Stimulated activated CD4-positive, alpha-beta T cell treated with anti-CD3 and anti-CD28 coated beads, Interleukin-1b, Interleukin-23, amount 100 ng/mL, for 4 hours (primary cell): ENCODE measurements around the gene SPATA32.
"Not testable (repeated sequence)": the region's sequence is repeated elsewhere in the genome, so short reads cannot be mapped to it uniquely, and the experiment has no call there.

Experiments
- DNase-seq, 2 donors: peaks; one replicate each; pipeline ENCODE4 v3.0.0-alpha.2; 2020; ENCODE audit warnings: low read depth in 2 of 2

SPATA32 gene

GRCh38 chr17:45271603-45272002, 9.7 kb upstream of the SPATA32 start:
- DNase-seq = no peak

DNA sequence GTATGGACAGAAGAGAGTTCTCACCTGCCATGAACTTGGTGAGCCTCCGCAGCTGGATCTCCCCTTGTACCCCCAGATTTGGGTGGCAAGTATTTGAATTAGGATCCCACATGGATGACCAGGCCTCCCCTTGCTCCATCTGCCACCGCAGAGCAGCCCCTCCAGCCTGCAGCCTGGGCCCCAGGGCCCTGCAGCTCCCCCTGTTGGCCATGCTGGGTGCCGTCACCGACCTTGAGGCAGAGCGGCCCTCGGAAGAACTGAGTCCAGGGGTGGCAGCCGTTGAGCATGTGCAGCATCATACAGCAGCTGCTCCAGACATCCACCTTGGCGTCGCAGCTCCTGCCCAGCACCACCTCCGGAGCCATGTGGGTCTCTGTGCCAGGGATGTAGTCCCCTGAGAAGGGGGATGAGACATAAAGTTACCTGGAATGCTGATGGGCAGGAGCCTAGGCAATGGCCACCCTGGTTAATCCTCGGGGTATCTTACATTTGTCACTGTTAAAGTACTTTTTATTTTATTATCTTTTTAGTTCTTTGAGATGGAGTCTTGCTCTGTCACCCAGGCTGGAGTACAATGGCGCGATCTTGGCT, 9.0 kb upstream of the SPATA32 start:
- peak; percentile 38 to 47 for DNase-seq

GRCh38 chr17:45269912-45270311, 8.0 kb upstream of the SPATA32 start:
- DNase-seq = no peak

DNA sequence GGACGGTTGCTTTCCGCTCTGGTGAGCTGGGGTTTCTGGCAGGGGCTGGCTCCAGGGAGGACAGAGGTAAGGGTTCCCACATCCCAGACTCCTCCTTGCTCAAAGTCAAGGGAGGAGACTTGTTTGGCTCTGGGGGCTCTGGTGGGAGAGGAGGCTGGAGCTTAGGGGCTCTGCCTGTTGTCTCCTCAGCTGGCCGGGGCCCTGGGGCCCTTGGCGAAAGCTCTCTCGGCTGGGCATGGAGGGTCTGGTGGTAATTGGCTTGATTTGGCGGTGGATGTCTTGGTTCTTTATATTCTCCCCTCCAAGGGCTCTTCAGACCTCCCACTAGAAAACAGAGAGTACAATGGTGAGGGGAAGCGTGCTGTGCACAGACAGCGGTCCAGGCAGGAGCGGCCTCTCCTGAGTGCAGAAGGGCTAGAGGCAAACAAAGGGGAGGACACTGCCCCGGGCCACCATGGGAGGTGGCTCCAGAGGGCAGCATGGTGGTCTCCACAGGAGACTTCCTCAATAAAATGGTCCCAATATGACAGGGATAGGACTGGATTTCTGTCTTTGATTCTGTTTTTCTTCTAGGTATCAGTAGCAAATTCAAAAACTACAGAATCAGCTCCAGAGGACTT, 5.7 kb upstream of the SPATA32 start:
- no peak for DNase-seq

DNA sequence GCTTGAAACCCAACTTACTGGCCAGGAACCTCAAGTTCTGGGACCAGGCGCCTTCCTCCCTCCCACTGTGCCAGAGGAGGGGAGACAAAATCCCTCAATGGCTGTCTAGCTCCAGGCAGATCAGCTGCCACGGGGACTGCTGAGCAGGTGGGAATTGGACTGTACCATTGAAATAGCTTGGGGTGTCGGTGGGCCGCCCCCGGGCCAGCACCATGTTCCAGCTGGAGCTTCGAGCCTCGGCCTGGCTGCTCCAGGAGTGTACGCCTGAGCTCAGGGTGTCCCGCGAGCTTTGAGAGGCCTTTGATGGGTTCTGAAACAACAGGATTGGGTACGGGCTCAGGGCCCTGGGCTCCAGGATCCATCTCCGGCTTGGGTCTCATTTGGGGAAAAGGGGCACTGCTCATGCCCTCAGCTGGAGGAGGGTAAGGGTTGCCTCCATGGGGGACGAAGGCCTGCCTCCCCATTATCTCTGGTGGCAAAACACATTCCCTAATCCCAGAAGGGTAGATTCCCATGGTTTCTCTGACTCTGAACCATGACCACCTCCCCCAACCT, 4.6 kb upstream of the SPATA32 start:
- no peak for DNase-seq

DNA sequence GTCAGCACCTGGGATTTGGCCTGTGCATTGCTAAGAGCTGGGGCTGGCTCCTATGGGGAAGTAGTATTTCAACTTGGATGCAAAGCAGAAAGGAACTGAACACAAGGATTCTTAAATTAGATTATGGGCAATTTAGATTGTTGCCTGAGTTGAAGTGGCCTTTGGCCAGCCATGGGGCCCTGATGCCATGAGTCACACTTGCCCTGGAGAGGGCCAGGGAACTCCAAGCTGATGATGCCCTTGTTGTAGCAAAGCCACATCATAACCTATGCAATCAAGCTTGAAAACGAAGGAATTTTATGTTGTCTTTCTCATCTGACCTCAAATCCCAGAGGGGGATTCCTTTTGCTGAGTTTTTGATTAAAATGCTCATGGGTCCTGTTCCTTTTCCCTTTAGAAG, 3.9 kb upstream of the SPATA32 start:
- no peak for DNase-seq

GRCh38 chr17:45264988-45265387, 3.1 kb upstream of the SPATA32 start:
- no peak for DNase-seq

- DNase-seq = no peak
These were observed 2.5 kb upstream of the SPATA32 start for GRCh38 chr17:45264430-45264829.

DNA sequence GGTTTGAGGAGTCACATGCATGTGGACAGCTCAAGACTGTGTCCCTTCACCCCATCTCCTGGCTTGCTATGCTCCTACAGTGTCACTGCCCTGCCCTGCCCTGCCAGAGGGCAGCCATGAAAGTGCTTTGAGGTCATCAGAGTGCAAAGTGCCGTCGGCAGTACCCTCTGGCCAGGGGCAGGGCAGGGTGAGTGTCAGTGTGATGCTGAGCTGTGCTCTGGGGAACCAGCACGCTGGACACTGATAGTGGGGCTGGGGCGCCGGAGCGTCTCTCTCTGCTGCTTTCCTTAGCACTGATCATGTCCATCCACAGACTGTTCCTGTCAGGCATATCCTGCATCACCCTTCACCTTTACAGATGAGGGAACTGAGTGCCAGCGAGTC, 1.6 kb upstream of the SPATA32 start:
- DNase-seq = no peak

DNA sequence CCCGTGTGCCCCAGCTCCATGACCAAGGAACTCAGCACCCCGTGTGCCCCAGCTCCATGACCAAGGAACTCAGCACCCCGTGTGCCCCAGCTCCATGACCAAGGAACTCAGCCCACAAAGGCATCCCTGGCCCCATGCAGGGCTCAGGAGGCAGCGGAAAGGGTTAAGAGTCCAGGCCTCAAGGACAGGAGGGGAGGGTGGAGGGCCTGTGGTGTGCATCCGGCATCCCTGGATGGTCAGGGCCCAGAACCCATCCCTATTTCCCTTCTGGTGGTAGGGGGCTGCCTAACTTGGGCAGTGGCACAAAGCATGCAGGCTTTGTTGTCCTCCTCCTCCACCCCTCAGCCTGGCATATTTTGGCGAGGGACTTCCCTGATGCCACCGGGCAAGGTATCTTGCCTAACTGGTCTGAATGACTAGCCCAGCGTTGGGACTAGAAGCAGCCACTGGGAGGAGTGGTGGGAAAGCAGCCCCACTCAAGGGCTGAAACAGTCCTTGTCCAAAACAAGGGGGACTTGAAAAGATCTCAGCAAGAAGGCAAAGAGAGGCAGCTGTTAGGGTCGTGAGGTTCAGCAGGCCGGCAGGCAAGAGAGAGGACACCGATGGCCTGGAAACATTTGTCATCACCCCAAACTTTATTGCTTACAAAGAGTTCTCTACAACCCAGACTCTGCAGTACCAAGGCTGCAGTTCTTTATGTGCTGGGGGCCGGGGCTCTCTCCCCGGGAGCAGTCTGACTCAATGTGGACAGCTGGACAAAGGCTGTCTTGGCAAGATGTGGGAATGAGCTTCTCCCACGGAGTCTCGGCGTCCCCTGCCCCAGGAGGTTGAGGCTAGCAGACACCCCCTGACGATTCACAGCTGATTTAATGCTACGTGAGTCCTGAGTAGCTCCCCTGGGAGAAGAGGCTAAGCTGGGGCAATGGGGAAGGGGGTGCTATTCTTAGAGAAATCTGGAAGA, 902 bp upstream of the SPATA32 start:
- no peak for DNase-seq

DNA sequence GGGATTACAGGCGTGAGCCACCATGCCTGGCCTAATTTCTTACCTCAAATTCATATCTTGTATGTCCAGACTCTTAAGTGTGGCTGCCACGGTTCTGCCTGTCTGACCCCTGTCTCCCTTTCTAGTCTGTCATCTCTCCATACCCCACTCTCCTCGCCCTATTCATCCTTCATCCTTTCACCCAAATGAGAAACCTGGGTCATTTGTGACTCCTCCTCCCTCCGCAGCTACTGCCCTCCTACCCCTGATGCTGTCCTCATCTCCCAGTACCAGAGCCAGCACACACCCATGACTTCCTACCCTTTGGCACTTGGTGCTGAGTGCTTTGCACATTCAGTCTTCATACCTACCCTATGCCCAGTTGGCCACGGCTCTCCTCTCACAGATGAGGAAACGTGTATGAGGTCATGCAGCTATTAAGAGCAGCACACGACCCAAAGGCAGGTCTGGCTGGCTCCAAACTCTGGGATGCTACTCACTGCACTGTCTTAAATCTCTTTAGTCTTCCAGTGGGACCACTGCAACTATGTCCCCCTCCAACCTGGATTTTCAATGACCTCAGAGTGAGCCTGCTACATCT, 1.6 kb downstream of the SPATA32 start:
- no peak for DNase-seq

- DNase-seq = no peak
These were observed 2.9 kb downstream of the SPATA32 start for GRCh38 chr17:45258981-45259380.

DNA sequence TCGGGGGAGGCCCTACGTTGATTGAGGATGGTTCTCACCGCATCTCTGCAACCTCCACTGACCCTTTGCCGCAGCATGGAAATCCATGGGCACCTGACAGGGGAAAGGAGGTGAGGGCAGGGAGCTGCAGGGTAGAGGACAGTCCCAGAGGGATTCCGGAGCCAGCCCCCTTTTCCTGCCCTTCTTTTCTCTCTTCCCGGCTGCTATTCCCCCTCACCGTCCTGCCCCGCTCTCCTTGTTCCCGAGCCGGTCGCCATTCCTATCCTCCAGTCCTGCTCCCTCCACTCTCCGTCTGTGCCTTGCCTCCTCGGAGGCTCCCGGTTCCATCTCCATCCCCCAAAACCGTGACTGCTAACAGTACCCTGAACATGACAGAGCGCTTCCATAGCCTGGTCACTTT, 4.8 kb downstream of the SPATA32 start:
- DNase-seq = no peak

GRCh38 chr17:45256114-45256966, 5.6 kb downstream of the SPATA32 start:
- DNase-seq = no peak

DNA sequence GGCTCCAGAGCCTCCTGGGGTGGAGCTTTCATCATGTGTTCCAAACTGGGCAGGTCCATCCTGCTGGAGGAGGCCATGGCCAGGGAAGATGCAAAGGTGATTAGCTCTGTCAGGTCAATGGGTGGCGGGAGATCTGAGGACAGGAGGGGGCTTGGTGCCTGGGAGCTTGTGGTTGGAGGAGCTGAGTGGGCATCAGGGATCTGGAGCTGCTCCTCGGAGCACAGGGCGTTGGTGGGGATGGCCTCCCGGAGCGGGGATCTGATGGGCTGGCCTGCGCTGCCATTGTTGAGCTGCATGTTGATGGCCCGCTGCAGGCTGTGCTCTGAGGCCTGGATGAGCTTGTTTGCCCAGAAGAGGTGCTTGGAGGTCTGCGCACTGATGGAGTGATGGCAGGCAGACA, 6.5 kb downstream of the SPATA32 start:
- no peak for DNase-seq

GRCh38 chr17:45253879-45254278, 8.0 kb downstream of the SPATA32 start:
- no peak for DNase-seq

- not testable (repeated sequence) for DNase-seq
These were observed 8.7 kb downstream of the SPATA32 start for GRCh38 chr17:45253237-45253636.

- DNase-seq = no peak
These were observed 10.0 kb downstream of the SPATA32 start for GRCh38 chr17:45251931-45252330.

DNA sequence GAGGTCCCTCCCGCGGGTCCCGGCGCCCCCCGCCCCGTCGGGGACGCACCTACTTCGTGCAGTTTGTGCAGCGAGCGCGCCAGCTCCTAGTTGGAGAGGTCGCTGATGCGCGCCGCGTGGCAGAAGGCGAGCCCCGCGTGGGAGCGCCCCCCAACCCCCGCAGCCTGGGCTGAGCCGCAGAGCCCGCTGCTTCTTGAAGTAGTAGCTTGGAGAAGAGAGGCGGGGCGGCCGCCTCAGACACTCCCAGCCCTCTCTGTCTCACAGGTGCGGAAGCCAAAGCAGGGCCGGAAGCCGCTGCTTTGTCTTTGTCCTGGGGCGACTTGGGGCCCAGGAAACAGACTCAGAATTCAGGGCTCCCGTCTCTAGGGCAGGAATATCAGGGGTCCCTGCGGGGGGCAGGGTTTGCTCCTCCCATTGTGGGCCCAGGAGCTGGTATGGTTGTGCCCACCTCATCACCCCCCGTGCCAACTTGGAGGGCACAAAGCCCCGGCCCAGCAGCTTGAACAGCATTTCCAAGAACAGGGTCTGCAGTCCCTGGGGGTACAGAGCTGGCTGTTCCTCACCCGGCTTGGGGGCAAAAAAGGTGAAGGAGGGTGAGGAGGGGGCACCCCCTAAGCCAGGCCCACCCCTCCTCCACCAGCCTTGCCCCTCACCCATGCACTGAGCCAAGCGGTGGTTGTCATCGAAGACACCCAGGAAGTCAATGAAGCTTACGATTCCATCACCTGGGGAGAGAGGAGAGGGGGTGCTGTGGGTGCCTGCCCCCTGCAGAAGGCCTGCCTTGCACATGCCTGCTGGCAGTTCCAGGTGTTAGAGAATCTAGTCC, 13.5 kb downstream of the SPATA32 start:
- DNase-seq = peak; percentile 63 to 78

DNA sequence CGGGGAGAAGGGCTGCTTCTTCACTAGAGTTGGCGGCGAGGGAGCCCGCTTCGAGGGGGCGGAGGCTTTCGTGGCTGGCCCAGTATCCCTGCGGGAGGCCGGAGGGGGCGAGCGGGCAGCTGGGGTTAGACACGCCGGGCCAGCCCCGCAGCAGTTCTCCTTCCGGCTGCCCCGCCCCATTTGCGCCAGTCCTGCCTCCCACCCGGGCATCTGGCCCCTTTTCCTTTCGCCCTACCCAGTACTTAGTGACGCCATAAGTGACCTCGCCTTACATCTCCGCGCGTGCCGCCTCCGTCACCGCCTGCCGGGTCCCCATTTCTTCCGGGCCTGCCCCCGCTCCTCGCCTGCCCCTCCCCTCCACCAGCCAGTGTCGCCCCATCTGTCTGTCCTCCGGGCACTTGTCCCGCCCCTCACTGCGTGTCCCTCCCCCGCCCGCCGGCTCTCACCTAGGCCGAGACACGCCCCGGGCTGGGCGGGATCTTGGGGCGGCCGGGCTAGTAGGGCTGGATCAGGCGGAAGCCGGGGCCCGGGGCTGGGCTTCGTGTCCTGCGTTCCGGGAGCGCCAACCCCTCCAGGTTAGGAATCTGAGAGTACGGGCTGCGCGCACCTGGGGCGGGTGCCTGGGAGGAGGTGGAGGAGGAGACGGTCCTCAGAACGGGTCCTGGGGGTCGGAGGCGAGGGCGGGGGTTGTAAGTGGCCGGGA, 14.3 kb downstream of the SPATA32 start:
- DNase-seq = peak; percentile 90 to 97
